ENCODE results near the gene HCK.

GRCh38 chr20:32004963-32005362 lies 47.1 kb upstream of the HCK start:
- TF ChIP-seq, protein P1, sequence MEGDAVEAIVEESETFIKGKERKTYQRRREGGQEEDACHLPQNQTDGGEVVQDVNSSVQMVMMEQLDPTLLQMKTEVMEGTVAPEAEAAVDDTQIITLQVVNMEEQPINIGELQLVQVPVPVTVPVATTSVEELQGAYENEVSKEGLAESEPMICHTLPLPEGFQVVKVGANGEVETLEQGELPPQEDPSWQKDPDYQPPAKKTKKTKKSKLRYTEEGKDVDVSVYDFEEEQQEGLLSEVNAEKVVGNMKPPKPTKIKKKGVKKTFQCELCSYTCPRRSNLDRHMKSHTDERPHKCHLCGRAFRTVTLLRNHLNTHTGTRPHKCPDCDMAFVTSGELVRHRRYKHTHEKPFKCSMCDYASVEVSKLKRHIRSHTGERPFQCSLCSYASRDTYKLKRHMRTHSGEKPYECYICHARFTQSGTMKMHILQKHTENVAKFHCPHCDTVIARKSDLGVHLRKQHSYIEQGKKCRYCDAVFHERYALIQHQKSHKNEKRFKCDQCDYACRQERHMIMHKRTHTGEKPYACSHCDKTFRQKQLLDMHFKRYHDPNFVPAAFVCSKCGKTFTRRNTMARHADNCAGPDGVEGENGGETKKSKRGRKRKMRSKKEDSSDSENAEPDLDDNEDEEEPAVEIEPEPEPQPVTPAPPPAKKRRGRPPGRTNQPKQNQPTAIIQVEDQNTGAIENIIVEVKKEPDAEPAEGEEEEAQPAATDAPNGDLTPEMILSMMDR (IDR thresholded peaks at IDR 0.05) = no peak
- TF ChIP-seq TCF12 (IDR thresholded peaks at IDR 0.05) (no peak), TEAD4 (IDR thresholded peaks at IDR 0.05; ENCODE audit: borderline replicate concordance, insufficient read depth) (no peak), EP300 (IDR thresholded peaks at IDR 0.05; ENCODE audit: borderline replicate concordance in 1 of 2, low read depth in 1 of 2, low read length in 1 of 2) (no peak), YY1 (IDR thresholded peaks at IDR 0.05; ENCODE audit: low read depth) (no peak), FOXJ3 (CRISPR knock-in tag; IDR thresholded peaks at IDR 0.05) (no peak), SMC3 (IDR thresholded peaks at IDR 0.05; ENCODE audit: low read depth, low read length) (no peak), GATA2 (CRISPR knock-in tag; IDR thresholded peaks at IDR 0.05) (no peak), POLR2AphosphoS5 (IDR thresholded peaks at IDR 0.05; ENCODE audit: low read depth, low read length) (no peak), GABPA (IDR thresholded peaks at IDR 0.05; ENCODE audit: low read depth) (no peak)
- TF ChIP-seq, protein P2, sequence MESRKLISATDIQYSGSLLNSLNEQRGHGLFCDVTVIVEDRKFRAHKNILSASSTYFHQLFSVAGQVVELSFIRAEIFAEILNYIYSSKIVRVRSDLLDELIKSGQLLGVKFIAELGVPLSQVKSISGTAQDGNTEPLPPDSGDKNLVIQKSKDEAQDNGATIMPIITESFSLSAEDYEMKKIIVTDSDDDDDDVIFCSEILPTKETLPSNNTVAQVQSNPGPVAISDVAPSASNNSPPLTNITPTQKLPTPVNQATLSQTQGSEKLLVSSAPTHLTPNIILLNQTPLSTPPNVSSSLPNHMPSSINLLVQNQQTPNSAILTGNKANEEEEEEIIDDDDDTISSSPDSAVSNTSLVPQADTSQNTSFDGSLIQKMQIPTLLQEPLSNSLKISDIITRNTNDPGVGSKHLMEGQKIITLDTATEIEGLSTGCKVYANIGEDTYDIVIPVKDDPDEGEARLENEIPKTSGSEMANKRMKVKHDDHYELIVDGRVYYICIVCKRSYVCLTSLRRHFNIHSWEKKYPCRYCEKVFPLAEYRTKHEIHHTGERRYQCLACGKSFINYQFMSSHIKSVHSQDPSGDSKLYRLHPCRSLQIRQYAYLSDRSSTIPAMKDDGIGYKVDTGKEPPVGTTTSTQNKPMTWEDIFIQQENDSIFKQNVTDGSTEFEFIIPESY (IDR thresholded peaks at IDR 0.05; ENCODE audit: borderline replicate concordance, low read depth) = no peak

Data from SK-N-SH (cell line).